Measurements from ENCODE around the gene SOCS7.
"Not testable (repeated sequence)": the region's sequence is repeated elsewhere in the genome, so short reads cannot be mapped to it uniquely, and the experiment has no call there.

SOCS7 gene

DNA sequence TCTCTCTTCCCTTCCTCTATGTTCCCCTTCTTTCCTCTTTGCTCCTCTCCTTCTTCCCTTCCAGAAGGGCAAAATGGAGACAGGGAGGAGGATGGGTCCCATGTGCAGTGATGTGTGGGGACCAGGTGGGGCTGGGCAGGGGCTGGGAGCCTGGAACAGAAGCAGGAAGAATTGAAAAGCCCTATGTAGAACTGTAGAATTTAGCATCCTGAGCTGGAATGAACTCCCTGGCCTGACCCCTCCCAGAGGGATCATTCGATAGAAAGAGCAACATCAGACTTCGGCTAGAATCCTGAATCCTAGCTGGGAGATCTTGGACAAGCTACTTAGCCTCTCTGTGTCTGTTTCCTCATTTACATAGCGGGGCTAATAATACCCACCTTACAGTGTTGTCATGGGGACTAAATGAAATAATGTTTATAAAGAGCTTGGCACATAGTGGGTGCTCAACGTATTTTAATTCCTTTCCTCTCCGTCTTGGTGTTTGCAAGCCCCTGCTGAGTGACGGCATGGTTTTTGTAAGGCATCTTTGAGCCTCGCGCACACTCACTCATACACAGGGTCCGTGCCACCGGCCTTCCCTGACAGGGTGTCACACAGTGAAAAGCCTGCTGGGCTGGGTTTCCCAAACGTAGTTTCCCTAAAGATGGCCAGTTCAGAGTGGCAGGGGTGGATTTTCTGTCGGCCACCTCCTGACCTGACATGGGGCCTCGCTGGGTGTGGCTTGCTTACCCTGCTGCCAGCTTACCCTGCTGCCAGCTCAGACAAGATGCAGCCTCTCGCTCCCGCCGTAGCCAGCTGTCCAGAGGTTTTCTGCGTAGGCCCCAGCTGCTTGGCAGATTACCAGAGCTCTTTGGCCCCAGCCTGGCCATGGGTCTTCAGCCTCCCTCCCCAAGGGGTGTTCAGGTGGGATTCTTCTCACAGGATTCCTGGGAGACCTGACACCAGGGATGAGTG, 70.5 kb downstream of the SOCS7 start:
- no peak for DNase-seq

DNA sequence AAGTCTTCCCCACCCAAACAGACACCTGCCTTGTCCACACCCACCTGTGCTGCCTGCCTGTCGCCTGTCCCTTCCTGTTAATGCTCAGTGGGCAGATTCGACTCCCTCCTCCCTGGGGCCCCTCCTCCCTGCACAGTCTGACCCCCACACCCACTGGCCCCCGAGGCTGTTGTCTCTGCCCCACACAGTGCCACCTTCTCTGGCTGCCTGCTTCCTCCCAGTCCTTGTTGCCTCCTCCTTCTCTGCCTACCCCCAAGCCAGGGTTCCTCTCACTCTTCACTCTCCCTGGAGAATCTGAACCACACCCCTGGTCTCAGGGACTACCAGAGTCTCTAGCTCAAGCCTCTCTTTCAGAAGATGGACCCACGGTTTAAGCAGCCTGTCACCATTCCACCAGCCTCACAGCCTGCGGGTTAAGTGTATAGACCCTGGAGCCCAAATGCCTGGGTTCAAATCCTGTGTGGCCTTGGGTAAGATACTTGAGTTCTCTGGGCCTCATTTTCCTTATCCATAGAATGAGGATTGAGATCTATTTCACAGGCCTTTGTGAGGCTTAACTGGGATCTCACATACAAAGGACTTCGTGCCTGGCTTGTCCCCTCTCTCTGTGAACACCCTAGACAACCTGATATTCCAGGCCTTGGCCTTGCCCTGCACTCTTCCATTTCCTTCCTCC, 72.8 kb downstream of the SOCS7 start:
- DNase-seq, result no peak

DNA sequence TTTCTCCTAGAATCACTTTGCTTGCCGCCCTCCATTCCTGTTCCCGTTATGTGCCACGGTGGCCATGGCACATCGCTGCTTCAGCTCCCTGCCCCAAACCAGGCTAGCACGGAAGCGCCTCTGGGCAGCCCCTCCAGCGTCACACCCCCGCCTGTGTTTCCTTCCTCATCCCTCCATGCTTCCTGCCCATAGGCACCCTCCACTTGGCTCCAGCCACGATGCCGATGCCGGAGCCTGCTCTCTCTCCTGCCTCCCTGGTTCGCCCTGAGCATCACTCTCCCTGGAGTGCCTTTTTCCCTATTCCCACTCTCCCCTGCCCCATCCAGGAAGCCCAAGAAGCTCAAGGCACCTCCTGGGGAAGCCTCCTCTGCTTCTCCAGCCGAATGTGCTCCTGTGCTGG, 73.4 kb downstream of the SOCS7 start:
- no peak for DNase-seq

DNA sequence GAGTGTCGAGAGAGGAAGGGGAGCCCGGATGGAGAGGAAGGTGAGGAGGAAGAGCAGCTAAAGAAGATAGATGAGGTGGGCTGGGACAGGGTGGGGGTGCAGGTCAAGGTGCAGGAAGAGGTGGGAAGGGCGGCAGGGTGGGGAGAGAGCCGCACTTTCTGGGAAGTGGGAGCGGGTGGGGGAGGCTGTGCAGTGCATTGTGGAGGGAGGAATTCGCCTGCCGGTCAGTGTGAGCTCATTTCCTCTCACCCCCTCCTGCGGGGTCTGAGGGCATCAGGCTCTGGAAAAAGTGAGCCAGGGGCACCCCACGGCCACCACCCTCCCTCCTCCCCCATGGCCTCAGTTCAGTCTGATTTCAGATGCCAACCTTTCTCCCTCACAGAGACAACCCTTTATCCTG, 74.1 kb downstream of the SOCS7 start:
- no peak for DNase-seq

DNA sequence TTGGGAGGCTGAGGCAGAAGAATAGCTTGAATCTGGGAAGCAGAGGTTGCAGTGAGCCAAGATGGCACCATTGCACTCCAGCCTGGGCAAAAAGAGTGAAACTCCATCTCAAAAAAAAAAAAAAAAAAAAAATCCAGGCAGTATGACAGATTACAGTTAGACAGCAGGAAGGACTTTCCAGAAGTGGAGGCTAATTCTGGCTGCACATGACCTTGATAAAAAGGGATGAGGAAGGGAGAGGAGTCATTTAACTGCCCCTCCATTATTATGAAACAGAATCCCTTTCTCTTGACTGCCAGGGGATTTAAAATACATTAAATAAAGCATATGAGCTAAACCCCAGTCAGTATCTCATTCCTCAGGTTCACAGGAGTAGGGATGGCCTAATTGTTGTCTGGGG, 74.8 kb downstream of the SOCS7 start:
- no peak for DNase-seq

DNA sequence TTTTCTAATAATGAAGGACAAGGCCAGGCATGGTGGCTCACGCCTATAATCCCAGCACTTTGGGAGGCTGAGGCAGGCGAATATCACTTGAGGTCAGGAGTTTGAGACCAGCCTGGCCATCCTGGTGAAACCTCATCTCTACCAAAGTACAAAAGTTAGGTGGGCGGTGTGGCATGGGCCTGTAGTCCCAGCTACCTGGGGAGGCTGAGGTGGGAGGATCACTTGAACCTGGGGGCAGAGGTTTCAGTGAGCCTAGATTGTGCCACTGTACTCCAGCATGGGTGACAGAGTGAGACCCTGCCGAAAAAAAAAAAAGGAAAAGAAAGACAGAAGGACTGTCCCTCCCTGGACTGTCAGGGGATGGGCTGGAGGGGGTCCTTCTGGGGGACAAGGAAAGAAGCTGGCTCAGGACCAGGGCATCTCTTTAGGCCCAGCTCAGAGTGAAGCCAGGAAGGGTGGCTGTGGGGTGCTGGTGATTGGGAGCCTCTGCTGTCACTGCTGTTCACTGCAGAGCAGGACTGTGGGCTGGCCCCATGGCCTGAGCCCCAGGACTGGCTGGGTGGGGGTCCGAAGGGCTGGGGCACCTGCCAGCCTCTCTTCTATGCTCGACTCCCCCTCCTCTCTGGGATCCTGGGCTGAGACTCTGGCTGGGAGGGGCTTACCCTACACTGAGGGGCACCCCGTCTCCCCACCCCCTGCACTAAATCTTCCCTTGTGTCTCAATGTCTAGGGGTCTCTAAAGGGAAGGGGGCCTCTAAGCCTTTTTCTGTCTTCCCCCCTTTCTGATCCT, 75.7 kb downstream of the SOCS7 start:
- DNase-seq, result no peak

DNA sequence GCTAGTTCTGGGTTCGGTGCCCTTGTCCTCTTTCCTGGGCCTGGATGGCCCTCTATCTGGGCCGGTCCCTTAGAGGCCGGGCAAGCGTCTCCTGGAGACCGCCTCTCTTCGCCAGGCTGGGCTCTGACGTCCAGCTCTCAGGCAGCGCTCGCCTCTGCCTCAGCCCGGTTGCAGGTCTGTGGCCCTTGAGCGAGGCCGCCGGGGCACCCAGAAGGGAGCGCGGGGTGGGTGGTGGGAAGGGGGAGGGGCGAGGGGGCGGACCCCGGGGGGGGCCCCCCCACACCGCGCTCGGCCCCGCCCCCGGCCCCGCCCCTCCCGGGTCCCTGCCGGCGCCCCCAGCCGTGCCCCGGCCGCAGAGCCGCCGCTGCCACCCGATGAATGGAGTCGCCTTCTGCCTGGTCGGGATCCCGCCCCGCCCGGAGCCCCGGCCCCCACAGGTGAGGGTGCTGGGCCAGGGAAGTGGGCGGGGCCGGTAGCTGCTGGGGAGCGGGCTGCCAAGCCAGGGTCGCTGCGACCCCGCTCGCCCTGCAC, 76.5 kb downstream of the SOCS7 start, which contains the start of gene ARHGAP23:
TSS of gene ARHGAP23 (plus strand) at position 353 of the 531 bp plus-strand sequence. CDS start at position 375, 22 bp downstream.
- no peak for DNase-seq

DNA sequence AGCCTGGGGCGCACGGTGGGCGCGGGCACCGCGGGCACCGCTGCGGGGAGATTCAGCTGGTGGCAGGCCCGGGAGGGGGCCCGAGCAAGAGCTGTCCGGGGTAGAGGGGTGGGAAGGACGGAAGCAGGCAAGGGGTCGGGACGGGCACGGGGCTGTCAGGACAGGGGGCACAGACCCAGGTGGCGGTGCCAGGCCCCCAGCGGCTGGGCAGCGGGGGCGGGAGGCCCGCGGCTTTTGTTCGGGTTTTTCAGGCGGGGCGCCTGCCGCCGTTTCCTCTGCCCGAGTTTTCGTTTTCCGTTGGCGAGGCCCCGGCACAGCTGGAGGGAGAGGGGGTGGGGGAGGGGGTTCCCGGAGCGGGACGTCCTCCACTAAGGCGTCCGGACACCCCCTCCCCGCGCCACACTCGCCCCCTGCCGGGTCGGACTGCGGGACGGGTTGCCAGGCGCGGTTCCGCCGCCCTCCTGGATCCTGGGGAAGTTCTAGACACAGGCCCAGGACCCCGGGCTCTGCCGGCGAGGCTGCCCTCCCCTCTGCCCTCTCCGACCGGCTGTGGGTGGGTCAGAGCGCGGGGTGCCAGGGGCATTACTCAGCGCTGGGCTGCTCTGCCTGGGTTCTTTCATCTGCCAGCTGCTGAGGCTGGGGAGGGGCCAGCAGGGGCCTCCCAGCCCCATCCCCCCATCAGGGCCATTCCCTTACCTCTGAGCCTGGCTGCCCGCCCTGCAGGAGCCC, 77.2 kb downstream of the SOCS7 start:
- DNase-seq, result no peak

DNA sequence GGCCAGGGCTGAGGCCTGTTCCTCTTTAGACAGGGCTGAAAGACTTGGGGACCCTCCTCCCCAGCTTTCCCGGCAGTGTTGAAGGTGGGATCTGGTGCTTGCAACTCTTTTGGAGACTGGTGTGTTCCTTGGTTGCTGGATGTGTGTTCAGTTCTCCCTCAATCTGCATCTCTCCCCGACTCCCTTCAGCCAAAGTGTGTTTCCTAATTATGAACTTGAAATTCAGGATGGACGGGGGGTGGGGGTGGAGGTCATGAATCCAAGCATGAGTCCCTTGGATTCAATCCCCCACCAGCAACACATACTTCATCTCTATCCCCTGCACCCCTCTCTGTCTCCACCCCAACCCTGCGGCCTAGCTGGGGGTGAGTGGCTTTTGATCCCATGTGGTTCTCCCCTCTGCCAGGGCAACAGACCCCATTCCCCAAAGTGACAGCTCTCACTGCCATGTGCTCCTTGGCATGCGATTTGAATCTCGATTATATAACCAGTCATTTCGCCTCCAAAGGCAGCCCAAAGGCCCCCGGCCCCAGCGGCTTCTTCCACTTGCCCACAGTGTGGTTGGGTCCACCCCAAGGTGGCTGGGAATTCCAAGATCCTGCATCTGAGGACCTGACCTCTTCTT, 77.9 kb downstream of the SOCS7 start:
- no peak for DNase-seq

DNA sequence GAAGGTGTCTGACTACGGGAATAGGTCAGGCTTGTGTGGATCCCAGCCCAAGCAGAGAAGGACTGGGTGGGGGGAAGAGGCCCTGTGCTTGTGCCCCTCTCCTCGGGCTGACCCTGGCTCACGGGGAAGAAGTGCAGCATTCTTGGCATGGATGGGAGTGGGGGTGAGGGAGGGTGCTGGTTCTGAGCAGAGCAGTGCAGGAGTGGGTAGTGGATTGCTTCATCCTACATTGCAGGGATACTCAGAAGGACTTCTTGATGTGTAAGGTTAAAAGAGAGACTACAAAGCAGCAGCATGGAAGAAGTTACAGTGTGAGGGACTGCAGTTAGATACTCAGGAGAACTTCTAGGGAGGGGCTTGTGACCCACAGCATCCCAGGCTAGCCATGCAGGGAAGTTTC, 78.7 kb downstream of the SOCS7 start:
- DNase-seq, result no peak

DNA sequence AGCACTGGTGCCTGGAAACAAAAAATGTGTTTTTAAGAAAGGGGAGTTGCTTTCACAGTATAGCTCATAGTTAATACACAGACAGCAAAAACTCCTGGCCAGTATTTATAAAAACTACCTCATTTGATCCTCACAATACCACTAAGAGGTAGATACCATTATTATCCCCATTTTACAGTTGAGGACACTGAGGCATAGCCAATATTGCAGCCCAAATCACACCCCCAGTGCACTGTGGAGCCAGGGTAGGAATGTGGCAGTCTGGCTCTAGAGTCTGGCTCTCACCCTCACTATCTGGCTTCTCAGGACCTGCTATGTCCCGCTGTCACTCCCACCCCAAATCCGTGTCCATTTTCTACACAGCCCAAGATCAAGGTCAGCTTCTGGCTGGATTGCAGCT, 79.2 kb downstream of the SOCS7 start:
- no peak for DNase-seq

DNA sequence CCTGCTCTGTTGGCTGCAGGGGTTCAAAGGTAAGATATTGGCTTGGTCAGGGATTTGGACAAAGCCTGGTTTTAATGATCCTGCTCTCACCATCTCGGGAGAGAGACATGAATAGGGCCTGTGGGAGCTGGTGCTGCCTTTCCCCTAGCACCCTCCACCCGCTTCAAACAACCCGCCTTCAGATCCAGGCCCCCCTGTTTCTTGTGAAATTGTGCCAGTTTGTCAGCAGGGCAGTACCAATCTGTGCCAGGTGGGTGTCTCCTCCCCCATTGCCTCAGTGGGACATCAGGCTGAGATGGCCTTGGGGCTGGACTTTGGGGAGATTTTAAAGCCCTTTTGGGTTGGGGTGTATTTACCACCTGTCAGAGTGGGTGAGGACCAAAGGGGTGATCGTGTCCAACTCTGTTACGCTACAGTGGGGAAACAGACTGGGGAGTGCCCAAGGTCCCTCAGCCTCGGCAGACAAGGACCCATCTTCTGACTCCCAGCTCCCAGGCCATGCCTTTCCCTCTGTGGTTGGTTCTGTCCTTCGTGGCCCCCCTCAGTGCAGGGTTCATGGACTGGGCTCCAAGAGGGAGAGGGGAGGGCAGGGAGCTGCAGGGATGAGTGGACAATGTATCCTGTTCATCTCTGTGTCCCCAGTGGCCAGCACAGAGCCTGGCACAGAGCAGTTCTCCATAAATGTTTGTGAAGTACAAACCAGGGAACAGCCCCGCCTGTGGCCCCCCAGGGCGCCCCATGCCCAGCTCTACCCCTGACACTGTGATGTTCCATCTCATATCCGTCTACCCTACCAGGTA, 79.9 kb downstream of the SOCS7 start:
- no peak for DNase-seq

DNA sequence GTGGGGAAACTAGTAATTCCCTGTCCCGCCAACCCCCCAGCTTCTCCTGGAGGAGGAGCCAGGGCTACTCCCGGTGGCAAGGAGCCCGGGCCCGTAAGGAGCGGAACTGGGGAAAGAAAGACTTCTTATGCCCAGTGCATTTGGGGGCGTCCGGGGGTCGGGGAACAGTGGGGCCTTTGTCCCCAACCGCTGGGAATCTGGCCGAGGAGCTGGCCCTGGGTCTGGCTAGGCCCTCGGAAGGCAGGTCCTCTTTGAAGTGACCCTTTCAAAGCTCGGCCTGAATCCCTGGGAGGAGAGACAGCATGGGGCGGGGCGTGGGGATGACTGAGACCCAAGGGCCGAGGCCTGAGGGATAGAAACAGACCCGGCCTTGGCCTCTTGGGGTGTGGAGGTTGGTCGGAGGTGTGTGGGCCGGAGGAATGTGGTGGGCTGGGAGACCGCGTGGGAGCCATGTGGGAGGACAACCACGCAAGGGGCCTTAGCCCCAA, 82.6 kb downstream of the SOCS7 start:
- no peak for DNase-seq

DNA sequence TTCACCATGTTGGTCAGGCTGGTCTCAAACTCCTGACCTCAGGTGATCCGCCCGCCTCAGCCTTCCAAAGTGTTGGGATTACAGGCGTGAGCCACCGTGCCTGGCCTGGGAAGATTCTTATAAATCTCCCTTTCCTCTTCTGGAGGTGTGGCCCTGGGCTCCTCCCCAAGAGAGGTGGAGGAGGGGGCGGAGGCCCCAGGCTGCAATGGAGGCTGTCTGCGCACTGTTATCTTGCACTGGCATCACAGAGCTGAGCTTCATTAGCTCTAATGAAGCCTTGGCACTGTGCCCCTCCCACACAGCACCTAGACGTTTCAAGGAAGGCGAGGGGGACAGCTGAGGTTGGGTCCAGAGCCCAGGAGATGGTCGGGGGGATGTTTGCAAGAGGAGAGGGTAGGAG, 84.2 kb downstream of the SOCS7 start:
- peak; percentile 25 for DNase-seq

DNA sequence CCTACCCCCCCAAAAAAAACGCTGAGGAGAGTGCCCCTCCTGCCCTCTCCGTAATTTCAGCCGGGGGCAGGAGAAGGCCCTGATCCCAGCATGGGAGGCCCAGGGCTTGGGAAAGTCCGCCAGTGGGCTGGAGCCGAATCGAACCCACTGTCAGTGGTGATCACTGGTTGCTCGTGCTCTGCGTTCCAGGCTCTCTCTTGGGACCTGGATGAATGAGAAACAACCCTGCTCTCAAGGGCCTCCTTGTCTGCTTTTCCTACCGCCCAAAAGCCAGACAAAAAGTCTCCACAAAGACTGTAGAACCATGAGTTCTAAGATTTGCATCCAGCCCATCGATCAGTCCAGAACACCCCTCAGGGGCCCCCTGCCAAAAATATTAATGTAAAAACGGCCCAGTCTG, 84.7 kb downstream of the SOCS7 start:
- DNase-seq, result no peak

DNA sequence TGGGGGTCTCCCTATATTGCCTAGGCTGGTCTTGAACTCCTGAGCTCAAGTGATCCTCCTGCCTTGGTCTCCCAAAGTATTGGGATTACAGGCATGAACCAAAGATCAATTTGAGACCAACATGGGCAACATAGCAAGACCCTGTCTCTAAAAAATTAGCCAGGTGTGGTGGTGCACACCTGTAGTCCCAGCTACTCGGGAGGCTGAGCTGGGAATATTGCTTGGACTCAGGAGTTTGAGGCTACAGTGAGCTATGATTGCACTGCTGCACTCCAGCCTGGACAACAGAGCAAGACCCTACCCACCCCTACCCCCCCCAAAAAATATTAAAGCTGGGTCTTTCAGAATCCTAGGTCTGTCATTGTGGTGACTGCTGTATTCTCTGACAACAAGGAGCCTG, 85.7 kb downstream of the SOCS7 start:
- not testable (repeated sequence) for DNase-seq

DNA sequence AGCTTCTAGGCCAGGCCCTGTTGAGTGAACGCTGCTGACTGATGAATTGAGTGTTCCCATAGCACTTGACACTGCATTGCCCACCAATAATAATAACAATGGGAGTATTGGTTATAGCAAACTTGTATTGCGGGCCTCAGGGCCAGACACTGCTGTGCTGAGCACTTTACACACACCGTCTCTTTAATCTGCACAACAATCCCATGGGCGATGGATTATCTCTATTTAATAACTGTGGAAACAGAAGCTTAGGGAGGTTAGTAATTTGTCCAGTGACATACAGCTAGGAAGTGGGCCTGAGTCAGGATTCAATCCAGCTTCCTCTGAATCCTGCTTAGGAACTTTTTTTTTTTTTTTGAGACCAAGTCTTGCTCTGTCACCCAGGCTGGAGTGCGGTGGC, 87.8 kb downstream of the SOCS7 start:
- DNase-seq, result no peak

DNA sequence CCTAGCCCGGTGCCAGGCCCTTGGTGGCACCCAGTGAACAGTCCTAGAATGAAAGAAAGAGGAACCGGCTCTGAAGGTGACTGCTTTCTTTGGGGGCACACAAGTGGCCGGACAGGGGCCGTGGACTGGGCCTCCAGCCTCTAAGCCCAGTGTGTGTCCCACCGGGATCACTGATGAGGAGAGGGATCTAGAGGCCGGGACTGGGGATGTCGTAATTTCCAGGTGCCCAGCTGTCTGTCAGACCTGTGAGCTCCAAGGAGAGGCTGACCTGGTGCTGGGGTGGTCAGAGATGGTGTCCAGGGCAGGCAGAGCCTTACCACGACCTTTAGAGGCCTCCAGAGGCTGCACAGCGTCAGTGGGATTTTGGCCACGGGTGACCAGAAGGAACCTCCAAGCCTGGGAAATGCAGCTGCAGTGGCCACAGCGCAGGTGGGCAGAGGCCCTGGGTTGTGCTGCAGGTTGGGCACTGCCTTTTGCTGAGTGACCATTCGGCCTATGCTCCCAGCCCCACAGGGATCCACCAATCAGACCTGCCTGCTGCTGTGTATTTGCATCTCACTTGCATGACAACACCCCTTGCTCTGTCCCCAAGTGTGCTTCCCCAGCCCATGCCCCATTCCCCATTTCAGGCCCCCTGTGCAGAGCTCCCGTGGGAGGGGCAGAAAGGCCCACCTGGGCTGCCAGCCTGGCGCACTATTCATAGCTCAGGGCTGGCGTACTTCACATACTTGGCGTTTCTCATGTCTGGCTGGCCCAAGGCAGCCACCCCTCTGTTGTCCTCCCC, 89.2 kb downstream of the SOCS7 start:
- no peak for DNase-seq

DNA sequence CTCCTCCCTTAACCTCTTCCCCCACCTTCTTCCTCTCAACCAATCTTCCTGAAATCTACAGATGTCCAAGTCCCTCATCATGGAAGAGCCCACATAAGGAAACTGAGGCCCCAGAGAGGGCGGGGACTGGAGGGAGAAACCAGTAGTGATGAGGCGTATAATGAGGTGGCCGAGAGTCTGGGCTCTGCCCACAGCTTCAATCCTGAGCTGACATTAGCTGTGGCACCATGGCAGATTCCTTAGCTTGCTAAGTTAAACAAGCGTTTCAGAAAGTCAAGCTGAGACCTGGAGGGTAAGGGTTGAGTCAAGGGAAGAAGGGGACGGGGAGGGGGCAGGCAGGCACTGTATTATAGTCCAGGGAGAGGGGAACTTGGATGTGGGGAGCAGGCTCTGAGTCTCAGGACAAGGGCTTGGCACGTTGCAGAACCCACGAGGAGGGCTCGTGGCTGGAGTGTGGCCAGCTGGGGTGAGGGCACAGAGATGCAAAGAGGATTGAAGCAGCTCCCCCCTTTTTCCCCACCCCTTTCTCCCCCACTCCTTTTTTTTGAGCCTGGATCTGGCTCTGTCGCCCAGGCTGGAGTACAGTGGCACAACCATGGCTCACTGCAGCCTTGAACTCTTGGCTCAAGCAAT, 89.9 kb downstream of the SOCS7 start:
- DNase-seq, result no peak

DNA sequence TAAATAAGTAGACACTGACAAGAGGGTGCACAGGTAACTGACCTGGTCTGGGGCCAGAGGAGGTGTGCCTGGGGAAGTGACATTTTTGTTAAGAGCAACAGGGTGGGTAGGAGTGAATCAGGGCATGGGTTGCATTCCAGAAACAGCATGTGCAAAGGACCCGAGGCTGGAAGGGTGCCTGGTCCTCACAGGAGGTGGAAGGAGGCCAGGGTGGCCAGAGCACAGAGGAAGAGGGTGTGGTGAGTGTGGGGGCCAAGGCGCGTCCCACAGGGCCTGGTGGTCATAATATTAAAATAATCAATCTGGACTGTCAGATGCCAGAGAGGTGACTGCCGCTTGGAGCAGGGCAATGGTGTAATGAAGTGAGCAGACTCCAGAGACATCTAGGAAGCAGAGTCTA, 90.9 kb downstream of the SOCS7 start:
- no peak for DNase-seq
